Eye (tissue), 1 donor: ENCODE data around the gene KIF26A.
"Not testable (repeated sequence)": the region's sequence is repeated elsewhere in the genome, so short reads cannot be mapped to it uniquely, and the experiment has no call there.

Experiments used
- DNase-seq: peaks from one replicate; pipeline ENCODE4 v3.0.0-alpha.2; 2015

Gene KIF26A

DNA sequence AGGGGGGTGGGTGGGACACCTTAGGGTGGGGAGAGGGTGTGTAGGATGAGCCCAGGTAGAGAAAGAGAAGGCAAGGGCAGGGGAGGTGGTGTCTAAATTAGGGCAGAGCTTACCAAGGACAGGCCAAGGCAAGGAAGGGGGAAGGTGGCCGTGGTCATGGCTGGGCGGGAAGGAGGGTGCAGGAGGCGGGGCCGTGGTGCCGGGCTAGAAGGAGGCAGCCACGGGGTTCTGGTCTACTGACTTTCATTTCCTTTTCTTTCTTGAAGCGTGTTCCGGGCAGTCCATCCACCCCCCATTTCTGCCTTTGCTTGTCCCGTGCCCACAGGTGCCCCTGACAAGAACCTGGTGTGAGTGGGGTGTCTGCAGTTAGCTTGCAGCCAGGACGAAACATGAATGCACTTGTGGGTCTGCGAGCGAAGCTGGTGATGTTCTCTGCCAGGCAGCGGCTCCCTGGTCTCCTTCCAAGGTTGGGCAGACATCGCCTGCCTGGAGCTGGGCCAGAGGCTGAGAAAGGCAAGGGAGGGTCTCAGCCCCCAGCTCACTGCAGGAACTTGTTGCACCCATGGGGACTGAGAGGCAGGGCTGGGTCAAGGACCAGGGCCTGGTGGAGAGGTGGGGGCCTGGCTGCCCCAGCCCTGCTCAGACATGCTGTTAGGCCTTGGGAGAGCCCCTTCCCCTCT, 58.2 kb downstream of the KIF26A start:
- DNase-seq = no peak

DNA sequence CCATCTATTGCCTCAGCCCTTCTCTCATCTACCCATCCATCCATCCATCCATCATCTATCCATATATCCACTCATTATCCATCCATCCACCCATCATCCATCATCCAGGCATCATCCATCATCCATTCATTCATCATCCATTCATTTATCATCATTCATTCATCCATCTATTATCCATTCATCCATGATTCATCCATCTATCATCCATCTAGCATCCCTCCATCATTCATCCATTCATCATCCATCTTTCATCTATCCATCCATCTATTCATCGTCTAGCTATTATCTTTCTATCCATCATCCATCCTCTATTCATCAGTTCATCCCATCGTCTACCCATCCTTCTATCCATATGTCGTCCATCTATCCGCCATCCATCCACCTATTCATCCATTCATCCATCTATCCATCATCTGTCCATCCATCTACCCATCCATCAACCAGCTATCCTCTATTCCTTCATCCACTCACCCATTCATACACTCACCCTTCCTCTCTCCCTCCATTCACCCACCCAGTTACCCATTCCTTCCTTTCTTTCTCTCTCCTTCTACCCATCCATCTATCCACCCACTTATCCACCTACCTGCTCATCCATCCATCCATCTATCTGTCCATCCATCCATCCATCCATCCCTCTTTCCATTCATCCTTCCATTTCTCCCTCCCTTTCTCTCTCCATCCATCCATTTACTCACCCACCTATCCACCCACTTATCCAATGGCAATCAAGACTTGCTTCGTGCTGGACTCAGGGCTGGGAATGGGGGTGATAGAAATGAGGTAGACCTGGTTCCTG, 59.3 kb downstream of the KIF26A start:
- DNase-seq = no peak

DNA sequence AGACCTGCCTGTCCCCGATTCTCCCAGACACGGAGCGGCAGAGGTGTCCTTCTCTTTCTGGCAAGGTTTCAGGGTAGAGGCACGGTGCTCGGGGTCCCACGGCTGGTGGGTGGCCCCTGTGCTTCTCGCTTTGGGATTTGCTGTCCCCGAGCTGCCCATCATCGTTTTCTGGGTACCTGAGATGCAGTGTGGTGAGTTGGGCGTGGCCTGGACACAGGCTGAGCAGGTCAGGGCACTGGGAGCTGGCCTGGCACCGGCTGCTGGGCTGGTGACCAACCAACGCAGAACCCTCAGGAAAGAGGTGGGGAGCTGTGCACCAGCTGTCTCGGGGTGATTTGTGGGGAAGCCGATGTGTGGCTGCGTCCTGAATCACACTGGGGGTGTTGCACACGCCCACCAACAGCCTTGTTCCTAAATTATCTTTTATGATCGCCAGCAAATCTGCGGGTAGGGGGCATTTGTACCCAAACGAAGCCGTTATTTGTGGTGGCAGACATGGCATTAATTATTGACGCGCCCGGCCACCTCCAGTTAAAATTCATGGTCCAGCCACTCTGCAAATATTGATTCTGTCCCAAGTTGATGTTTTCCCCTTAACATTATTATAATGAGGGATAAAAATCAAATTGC, 61.0 kb downstream of the KIF26A start:
- no peak for DNase-seq

DNA sequence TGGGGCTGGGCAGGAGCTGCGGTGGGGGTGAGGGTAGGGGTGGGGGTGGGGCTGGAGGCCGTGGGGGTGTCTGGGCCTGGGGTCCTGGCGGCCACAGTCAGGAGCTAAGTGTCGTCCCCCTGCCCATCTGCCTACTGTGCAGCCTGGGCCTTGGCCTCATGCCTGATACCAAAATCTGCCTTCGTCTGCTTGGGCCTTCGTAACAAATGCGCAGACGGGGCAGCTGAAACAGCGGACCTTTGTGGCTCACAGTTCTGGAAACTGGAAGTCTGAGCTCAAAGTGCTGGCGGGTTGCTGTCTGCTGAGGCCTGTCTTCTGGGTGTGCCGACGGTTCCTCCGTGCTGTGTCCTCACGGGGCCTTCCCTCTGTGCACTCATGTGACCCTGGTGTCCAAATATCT, 61.7 kb downstream of the KIF26A start:
- no peak for DNase-seq

DNA sequence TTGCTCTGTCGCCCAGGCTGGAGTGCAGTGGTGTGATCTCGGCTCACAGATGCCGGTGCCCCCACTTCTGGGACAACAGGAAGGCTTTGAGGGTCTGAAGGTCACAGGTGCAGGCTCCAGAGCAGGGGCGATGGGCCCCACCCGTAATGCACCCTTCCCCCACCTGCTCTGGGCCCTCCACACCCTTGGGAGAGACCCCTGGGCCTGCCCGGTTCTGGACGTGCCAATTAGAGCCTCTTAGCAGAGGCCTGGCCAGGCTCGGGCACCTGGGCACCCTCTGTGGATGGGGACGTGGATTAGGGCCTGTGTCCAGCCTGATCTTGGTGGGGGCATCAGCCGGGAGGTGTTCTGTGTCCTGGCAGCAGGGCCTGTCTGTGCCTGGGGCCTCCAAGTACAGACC, 62.2 kb downstream of the KIF26A start:
- DNase-seq = no peak

DNA sequence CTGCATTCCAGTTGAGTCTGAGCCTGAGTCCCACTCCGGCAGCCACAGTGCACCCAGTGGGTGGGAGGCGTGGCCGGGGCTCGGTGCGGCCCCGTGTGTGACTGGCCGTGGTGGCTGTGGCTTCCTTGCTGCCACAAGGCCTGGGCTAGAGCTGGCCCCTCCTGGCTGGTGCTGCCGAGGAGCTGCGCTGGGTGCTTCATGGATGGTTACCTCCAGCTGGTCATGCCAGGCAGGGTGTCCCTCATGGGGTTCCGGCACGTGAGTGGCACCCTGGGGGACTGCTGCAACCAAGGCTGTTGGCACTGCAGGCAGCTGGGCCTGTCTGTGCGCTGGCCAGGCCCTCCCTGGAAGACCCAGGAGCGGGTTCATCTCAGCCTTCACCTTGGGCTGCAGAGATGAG, 62.7 kb downstream of the KIF26A start:
- no peak for DNase-seq

DNA sequence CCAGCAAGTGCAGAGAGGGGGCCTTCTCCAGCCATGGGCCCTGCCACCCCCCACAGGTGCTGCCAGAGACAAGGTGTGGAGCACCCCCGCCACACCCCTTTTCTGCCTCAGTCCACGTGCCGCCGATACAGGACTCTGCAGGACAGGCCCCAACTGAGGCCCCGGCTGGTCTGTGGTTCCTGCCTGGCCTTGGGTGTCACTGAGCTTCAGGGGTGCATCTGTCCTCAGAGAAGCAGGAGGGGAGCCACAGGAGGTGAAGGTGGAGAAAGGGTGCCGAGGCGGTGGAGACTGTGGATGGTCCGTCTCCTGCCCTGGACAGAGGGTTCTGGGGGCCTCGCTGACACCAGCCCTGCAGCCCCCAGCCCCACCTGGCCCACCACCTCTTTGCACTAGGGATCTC, 63.1 kb downstream of the KIF26A start:
- DNase-seq = no peak

DNA sequence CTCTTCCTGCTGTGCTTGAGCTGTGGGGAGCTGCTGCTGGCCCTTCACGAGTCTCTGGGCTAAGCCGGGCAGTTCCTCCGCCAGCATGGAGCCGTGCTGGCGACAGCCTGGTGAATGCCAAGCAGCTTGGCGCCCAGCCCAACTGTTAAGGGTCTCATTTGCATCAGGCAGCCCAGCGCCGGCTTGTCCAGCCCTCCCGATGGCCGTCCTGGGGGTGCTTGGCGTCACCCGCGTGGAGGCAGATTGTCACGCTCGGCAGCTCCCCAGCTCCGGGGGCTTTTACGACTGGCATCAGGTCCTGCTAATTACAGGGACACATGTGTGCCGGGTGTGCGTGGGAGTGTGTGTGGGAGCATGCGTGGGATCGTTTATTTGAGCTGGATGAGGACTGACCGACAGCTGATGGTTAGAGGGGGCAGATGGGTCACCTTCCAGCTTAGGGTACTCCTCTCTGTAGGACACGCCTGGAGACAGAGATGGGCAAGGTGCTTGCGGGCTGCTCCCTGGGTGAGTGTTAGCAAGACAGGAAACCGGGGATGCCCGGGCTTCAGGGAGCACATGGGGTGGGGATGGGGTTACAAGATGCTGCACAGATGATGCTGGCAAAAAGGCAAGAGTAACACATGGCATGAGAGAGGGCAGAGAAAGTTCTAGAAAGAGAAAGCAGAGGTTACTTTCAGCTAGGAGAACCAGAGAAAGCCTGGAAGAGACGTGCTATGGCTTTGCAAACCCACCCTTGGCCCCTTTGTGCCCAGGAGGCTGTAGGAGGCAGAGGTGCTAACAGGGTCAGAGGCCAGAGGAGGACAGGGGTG, 64.1 kb downstream of the KIF26A start:
- no peak for DNase-seq

DNA sequence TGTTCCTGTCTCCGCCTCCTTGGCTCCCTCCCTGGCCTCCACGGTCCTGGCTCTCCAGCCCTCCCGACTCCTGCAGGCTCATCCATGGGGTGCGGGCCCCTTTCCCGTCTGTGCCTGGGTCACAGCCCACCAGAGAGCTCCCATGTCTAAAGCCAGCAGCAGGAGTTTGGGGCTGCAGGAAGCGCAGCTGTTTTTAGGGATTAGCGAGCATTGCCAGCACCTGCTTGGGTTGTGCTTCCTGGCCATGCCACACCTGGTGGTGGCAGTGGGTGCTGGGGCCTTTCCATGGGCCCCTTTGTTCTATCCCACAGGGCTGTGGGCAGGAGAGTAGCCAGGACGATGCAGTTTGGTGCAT, 64.7 kb downstream of the KIF26A start:
- DNase-seq = no peak

DNA sequence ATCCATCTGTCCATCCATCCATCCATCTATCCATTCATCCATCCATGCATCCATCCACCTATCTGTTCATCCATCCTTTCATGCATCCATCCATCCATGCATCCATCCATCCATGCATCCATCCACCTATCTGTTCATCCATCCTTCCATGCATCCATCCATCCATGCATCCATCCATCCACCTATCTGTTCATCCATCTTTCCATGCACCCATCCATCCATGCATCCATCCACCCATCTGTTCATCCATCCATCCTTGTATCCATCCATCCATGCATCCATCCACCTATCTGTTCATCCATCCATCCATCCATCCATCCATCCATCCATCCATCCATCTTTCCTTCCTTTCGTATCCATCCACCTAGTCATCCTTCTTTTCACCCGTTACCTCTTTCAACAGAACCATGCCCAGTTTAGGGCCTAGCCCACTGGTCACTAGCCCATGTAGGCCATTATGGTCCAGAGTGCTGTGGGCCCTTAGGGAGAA, 66.3 kb downstream of the KIF26A start:
- no peak for DNase-seq

DNA sequence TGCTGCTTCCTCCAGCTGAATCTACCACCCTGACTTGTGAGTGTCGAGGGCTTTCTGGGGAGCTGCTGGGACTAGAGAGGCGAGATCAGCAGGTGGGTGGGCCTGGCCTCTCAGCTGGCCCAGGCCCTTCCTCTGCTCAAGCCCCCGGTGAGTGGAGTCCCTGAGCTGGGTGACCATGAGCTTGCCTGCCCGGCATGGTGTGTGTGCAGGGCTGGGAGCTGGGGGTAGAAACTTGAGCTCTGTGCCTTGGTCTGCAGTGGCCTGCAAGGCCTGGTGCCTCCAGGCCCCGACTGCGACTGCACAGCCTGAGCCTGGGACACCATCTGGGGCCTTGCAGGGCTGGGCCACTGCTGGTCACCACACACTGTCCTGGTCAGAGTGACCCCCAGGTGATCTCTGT, 67.4 kb downstream of the KIF26A start:
- no peak for DNase-seq

DNA sequence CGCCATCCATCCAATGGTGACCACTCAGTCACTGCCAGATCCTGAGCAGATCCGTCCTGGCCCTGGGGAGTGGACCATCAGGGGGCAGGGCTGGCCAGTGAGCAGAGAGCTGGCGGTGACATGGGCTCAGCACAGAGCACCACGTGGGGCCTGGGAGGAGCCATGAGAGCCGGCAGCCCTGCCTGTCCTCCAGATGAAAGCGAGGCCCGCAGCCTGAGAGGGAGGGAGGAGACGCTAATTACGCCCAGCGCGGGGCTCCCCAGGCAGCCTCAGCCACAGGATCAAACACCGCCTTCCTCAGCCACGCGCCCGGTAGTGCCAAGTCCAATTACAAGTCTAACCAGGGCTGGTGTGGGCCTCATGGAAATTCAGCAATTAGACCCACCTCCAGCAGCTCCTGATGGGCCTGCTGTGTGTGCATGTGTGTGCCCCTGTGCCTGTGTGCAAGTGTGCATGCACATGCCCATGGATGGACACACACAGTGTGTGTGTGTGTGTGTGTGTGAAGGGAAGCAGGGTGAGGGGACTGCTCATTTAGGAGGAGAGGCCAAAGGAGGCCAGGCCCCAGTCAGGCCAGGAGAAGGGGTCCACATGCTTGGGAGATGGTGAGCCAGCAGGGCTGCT, 68.0 kb downstream of the KIF26A start:
- DNase-seq = peak; percentile 95

DNA sequence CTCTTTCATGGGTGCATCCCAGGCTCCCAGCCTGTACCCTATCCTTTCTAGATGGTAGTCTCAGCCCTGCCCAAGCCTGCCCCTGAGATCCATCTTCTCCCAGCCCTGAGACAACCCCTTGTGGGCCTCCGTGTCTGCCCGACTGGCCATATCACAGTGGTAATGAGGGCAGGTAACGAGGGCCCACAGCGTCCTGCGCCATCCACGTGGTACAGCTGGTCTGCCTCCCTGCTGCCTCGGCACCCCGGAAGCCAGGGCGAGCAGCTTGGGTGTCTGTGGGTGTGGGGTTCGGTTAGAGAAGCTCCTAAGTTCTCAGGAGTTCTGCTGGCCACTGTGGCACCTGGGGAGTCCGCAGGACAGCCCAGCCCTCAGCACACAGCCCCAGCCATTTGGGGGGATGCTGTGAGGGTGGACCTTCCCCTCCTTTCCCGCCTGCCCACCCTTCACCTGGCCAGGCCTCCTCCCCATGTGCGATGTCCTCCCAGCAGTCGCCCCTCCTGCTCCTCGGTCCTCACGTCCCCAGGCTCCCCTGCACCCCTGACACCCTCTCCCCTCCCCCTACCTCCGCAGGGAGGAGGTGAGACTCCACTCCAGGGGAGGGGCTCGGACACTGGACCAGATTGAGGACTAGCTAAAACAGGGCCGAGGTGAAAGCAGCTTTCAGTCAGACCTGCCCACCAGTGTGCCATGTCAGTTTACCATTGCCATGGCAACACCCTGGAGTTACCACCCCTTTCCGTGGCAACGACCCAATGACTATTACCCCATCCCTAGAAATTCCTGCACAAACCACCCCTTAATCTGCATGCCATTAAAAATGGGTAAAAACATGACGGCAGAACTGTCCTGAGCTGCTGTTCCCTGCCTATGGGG, 69.0 kb downstream of the KIF26A start:
- no peak for DNase-seq

DNA sequence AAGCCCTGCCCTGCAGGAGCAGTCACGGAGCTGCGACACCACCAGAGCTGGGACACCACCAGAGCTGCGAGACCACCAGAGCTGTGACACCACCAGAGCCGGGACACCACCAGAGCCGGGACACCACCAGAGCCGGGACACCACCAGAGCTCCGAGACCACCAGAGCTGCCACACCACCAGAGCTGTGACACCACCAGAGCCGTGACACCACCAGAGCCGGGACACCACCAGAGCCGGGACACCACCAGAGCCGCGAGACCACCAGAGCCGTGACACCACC, 69.6 kb downstream of the KIF26A start:
- DNase-seq = not testable (repeated sequence)

DNA sequence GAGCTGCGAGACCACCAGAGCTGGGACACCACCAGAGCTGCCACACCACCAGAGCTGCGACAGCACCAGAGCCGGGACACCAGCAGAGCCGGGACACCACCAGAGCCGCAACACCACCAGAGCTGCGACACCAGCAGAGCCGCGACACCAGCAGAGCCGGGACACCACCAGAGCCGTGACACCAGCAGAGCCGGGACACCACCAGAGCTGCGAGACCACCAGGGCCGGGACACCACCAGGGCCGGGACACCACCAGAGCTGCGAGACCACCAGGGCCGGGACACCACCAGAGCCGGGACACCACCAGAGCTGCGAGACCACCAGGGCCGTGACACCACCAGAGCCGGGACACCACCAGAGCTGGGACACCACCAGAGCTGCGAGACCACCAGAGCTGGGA, 69.9 kb downstream of the KIF26A start:
- DNase-seq = not testable (repeated sequence)

DNA sequence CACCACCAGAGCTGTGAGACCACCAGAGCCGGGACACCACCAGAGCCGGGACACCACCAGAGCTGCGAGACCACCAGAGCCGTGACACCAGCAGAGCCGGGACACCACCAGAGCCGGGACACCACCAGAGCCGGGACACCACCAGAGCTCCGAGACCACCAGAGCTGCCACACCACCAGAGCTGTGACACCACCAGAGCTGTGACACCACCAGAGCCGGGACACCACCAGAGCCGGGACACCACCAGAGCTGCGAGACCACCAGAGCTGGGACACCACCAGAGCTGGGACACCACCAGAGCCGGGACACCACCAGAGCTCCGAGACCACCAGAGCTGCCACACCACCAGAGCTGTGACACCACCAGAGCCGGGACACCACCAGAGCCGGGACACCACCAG, 70.7 kb downstream of the KIF26A start:
- not testable (repeated sequence) for DNase-seq

DNA sequence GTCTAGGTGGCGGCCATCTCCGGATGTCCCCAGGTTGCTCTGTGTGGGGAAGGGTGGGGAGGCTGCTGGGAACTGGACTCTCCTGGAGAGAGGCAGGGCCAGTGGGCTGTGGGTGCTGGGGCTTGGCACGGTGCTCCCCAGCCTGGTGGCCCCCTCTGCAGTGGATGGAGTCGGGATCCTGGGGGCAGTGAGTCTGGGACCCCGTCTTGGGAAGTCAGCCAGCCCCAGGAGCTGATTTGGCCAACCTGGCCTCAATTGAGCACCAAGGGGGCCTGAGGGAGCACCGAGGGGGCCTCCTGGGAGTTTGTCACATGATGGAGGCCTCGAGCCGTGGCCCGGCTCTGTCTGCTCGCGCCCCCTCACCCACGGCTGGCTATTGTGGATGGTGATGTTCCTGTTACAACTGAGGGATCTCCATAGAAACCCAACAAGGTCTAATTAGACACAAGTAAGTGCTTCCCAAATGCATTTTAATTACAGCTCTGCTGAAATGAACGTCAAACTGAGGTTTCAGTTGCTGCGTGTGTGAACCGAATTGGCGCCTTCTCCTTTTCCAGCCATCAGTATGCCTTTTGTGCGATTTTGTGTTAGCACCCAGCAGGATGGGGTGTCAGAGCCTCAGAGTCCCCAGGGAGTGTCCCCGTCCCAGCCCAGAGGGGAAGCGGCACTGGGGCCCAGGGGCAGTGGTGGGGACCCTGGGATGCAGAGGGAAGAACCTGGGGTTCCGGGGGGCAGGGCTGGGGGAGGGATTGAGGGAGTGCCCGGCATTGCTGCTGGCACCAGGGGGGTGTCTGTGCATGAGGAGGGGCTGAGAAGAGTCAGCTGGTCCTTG, 71.8 kb downstream of the KIF26A start:
- no peak for DNase-seq

DNA sequence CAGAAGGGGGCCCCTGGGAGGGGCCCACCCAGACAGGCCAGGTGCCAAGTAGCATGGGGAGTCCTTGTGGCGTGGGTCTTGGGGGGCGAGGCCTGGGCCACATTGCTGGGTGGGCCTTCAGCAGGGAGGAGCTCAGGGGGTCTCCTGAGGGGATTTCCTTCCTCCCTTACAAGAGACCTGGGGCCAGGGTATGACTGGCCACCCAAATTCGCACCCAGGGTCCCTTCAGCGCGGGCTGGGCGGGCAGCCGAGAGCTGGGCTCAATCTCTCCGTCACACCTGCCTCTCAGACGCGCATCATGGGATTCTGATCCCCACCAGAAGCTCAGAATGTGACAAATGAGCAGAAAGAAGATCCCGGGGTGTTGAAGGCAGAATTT, 72.4 kb downstream of the KIF26A start:
- DNase-seq = no peak

DNA sequence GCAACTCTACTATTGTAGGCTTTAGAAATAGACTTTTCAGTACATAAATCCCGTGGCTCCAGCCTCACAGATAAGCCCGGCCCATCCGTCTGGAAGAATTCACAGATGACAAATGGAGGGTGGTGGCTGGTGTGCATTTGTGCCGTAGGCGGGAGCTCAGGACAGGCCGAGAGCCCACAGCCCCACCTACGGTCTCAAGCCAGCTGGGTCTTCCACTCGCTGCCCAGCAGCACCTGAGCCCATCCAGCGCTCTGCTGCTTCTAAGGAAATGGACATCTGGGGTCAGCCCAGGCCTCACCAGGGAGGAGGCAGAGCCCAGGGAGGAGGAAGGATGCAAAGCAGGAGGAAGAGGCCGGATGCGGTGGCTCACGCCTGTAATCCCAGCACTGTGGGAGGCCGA, 72.8 kb downstream of the KIF26A start:
- peak; percentile 76 for DNase-seq

DNA sequence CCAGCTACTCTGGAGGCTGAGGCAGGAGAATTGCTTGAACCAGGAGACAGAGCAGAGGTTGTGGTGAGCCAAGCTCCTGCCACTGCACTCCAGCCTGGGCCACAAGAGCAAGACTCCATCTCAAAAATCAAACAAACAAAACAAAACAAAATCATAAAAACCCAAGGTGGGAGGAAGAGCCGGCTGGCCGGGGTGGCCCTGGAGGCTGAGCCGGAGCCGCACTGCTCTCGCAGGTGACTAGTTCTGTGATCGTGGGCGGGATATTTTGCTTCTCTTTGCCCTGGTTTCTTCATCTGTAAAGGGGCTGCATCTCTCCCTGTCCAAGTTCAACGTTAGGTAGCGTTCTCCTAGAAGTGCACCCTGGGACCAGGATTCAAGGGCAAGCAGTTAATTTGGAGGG, 73.4 kb downstream of the KIF26A start:
- no peak for DNase-seq
